Neural cell (in vitro differentiated cells): ENCODE data around the gene NFAM1. TPM values are rescaled to one million over a fixed set of nuclear protein-coding genes. Genes with fewer than 3 reads are reported as not detected.

ENCODE experiments used
- H2AFZ ChIP-seq: fragments of 200-600, 300-800 bp; sonication (generic), shearing (Covaris generic); 2 replicates; pipeline ENCODE4 v1.6.0; 2014; ENCODE audit warnings: low read depth, mild to moderate bottlenecking, antibody characterized with exemption, low read length, moderate library complexity
- H3F3A ChIP-seq: fragments of 200-600 bp; shearing (Covaris generic); 2 replicates; pipeline ENCODE4 v1.6.1; 2016; ENCODE audit warnings: mild to moderate bottlenecking, moderate library complexity, mixed read lengths, antibody characterized with exemption, low read length; ENCODE audit not compliant: insufficient read depth, poor library complexity, severe bottlenecking
- H3K27ac ChIP-seq: fragments of 200-600, 300-800 bp; sonication (generic), shearing (Covaris generic); 2 replicates; pipeline ENCODE4 v1.5.1; 2014; ENCODE audit warnings: mild to moderate bottlenecking, low read length, moderate library complexity
- H3K27me3 ChIP-seq: fragments of 300-800, 200-600 bp; sonication (generic), shearing (Covaris generic); 2 replicates; pipeline ENCODE4 v1.6.0; 2014; ENCODE audit warnings: mild to moderate bottlenecking, low read depth, low read length, moderate library complexity; ENCODE audit not compliant: insufficient read depth
- H3K36me3 ChIP-seq: fragments of 300-800, 200-600 bp; sonication (generic), shearing (Covaris generic); 2 replicates; pipeline ENCODE4 v1.5.1; 2014; ENCODE audit warnings: mild to moderate bottlenecking, antibody characterized with exemption, low read length, moderate library complexity; ENCODE audit not compliant: insufficient read depth
- H3K4me2 ChIP-seq: fragments of 300-800, 200-600 bp; sonication (generic), shearing (Covaris generic); 2 replicates; pipeline ENCODE4 v1.6.0; 2014; ENCODE audit warnings: mild to moderate bottlenecking, low read length
- H3K4me3 ChIP-seq: fragments of 300-800, 200-600 bp; sonication (generic), shearing (Covaris generic); 2 replicates; pipeline ENCODE4 v1.5.1; 2014; ENCODE audit warnings: mild to moderate bottlenecking, low read length, moderate library complexity
- H3K79me2 ChIP-seq: fragments of 200-600 bp; shearing (Covaris generic); replicated peaks from 2 replicates; pipeline ENCODE4 v1.6.0; 2014; ENCODE audit warnings: mild to moderate bottlenecking, low read length, moderate library complexity; ENCODE audit not compliant: insufficient read depth
- H3K9ac ChIP-seq: fragments of 300-800, 200-600 bp; sonication (generic), shearing (Covaris generic); 2 replicates; pipeline ENCODE4 v1.6.1; 2016; ENCODE audit warnings: mild to moderate bottlenecking, low read length, mixed read lengths
- H3K9me2 ChIP-seq: fragments of 200-600 bp; shearing (Covaris generic); 2 replicates; pipeline ENCODE4 v1.6.1; 2016; ENCODE audit warnings: mild to moderate bottlenecking, low read length, mixed read lengths; ENCODE audit not compliant: insufficient read depth
- H3K9me3 ChIP-seq: fragments of 200-600, 300-800 bp; sonication (generic), shearing (Covaris generic); 2 replicates; pipeline ENCODE4 v1.6.1; 2016; ENCODE audit warnings: mild to moderate bottlenecking, mixed run types, low read length, moderate library complexity, mixed read lengths
- H4K20me1 ChIP-seq: fragments of 200-600 bp; shearing (Covaris generic); 2 replicates; pipeline ENCODE4 v1.6.1; 2016; ENCODE audit warnings: mild to moderate bottlenecking, mixed run types; ENCODE audit not compliant: insufficient read depth
- EP300 ChIP-seq: fragments of 450-650 bp; conservative IDR thresholded peaks from 2 replicates; pipeline ENCODE4 v1.6.1; 2014; ENCODE audit warnings: antibody characterized with exemption, mild to moderate bottlenecking, moderate library complexity; ENCODE audit not compliant: poor library complexity, severe bottlenecking
- EZH2 ChIP-seq: fragments of 200-600, 300-800 bp; shearing (Covaris generic), sonication (generic); IDR thresholded peaks from 2 replicates; pipeline ENCODE4 v1.6.1; 2014; ENCODE audit warnings: antibody characterized with exemption, low read length, borderline replicate concordance, mild to moderate bottlenecking; ENCODE audit not compliant: insufficient read depth, poor library complexity, severe bottlenecking
- MXI1 ChIP-seq: fragments of 450-650 bp; conservative IDR thresholded peaks from 2 replicates; pipeline ENCODE4 v1.6.1; 2014; ENCODE audit warnings: antibody characterized with exemption, mild to moderate bottlenecking; ENCODE audit not compliant: poor library complexity, severe bottlenecking
- POLR2AphosphoS5 ChIP-seq: IDR thresholded peaks from 2 replicates; pipeline ENCODE4 v1.6.1; 2012
- RAD21 ChIP-seq: fragments of 450-650 bp; conservative IDR thresholded peaks from 2 replicates; pipeline ENCODE4 v1.6.1; 2014; ENCODE audit warnings: antibody characterized with exemption, mild to moderate bottlenecking, moderate library complexity
- TAF1 ChIP-seq: IDR thresholded peaks from 2 replicates; pipeline ENCODE4 v1.6.1; 2012; ENCODE audit warnings: low read depth
- polyA plus RNA-seq: library from polyadenylated mRNA; depleted of rRNA; stranded (reverse); fragments of >200 nt; gene quantifications from 2 replicates; pipeline ENCODE4 v1.2.3, GENCODE V29; 2014
- TF ChIP-seq, protein P1 (sequence below): IDR thresholded peaks from 2 replicates; pipeline ENCODE4 v1.6.1; 2012; ENCODE audit warnings: borderline replicate concordance
- TF ChIP-seq, protein P2 (sequence below): fragments of 450-650 bp; IDR thresholded peaks from 2 replicates; pipeline ENCODE4 v1.5.1; 2014; ENCODE audit warnings: antibody characterized with exemption, mild to moderate bottlenecking, moderate library complexity; ENCODE audit not compliant: poor library complexity, severe bottlenecking

Gene NFAM1
- polyA plus RNA-seq, 1 donor from 2014 or later, result 0.05 TPM

DNA sequence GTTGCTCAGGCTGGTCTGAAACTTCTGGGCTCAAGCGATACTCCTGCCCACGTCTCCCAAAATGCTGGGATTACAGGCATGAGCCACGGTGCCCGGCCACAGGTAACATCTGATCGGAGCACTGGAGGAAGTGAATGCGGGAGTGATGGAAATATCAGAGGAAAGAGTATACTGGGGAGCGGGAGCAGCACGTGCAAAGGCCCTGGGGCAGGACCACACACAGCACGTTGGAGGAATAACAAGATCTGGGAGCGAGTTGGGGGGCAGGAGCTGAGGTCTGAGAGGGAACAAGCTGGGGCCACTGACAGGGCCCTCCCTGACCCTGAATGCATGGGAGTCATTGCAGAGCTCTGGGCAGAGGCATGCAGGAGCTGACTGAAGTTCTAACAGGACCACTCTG, 70.7 kb downstream of the NFAM1 start:
- Histone ChIP-seq H3K4me2 (no peak overlapping the region), H3K27ac (no peak overlapping the region), H3K4me3 (no peak overlapping the region), H4K20me1 (no peaks in the 10 kb centered on the region), H3K9me2 (no peaks in the 10 kb centered on the region), H3K9ac (no peak overlapping the region), H2AFZ (no peak overlapping the region), H3F3A (no peaks in the 10 kb centered on the region), H3K27me3 (no peaks in the 10 kb centered on the region), H3K79me2 (peaks cover 25% of the 10 kb centered on the region), H3K36me3 (no peaks in the 10 kb centered on the region), H3K9me3 (no peaks in the 10 kb centered on the region)
- no peak for TF ChIP-seq TAF1
- TF ChIP-seq, protein P1, sequence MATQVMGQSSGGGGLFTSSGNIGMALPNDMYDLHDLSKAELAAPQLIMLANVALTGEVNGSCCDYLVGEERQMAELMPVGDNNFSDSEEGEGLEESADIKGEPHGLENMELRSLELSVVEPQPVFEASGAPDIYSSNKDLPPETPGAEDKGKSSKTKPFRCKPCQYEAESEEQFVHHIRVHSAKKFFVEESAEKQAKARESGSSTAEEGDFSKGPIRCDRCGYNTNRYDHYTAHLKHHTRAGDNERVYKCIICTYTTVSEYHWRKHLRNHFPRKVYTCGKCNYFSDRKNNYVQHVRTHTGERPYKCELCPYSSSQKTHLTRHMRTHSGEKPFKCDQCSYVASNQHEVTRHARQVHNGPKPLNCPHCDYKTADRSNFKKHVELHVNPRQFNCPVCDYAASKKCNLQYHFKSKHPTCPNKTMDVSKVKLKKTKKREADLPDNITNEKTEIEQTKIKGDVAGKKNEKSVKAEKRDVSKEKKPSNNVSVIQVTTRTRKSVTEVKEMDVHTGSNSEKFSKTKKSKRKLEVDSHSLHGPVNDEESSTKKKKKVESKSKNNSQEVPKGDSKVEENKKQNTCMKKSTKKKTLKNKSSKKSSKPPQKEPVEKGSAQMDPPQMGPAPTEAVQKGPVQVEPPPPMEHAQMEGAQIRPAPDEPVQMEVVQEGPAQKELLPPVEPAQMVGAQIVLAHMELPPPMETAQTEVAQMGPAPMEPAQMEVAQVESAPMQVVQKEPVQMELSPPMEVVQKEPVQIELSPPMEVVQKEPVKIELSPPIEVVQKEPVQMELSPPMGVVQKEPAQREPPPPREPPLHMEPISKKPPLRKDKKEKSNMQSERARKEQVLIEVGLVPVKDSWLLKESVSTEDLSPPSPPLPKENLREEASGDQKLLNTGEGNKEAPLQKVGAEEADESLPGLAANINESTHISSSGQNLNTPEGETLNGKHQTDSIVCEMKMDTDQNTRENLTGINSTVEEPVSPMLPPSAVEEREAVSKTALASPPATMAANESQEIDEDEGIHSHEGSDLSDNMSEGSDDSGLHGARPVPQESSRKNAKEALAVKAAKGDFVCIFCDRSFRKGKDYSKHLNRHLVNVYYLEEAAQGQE, result no peak
- TF ChIP-seq RAD21, result no peak
- TF ChIP-seq, protein P2, sequence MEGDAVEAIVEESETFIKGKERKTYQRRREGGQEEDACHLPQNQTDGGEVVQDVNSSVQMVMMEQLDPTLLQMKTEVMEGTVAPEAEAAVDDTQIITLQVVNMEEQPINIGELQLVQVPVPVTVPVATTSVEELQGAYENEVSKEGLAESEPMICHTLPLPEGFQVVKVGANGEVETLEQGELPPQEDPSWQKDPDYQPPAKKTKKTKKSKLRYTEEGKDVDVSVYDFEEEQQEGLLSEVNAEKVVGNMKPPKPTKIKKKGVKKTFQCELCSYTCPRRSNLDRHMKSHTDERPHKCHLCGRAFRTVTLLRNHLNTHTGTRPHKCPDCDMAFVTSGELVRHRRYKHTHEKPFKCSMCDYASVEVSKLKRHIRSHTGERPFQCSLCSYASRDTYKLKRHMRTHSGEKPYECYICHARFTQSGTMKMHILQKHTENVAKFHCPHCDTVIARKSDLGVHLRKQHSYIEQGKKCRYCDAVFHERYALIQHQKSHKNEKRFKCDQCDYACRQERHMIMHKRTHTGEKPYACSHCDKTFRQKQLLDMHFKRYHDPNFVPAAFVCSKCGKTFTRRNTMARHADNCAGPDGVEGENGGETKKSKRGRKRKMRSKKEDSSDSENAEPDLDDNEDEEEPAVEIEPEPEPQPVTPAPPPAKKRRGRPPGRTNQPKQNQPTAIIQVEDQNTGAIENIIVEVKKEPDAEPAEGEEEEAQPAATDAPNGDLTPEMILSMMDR, result no peak
- TF ChIP-seq MXI1, result no peak
- TF ChIP-seq EZH2, result no peak
- TF ChIP-seq POLR2AphosphoS5, result no peak
- TF ChIP-seq EP300, result no peak

DNA sequence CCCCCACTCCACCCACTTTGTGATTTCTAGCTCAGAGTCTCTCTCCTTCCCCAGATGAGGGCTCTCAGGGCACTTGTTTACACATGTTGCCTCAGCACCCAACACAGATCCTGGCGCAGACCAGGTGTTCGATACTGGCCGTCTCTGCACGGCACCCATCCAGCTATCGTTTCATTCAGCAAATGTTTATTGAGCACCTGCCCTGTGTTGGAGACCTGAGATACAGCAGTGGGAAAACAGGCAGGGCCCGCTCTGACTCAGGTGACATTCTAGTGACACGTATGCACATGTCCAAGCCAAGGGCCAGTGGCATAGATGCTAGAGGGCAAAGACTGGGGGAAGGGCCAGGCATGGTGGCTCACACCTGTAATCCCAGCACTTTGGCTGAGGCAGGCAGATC, 71.9 kb downstream of the NFAM1 start:
- H3K4me3 ChIP-seq, result no peak overlapping the region
- H3K4me2 ChIP-seq, result no peak overlapping the region
- H3K27ac ChIP-seq, result no peak overlapping the region
- no peaks in the 10 kb centered on the region for H3F3A ChIP-seq
- H2AFZ ChIP-seq, result no peak overlapping the region
- peaks cover 14% of the 10 kb centered on the region for H3K79me2 ChIP-seq
- H4K20me1 ChIP-seq, result no peaks in the 10 kb centered on the region
- no peaks in the 10 kb centered on the region for H3K9me3 ChIP-seq
- H3K27me3 ChIP-seq, result no peaks in the 10 kb centered on the region
- no peaks in the 10 kb centered on the region for H3K9me2 ChIP-seq
- H3K36me3 ChIP-seq, result no peaks in the 10 kb centered on the region
- TF ChIP-seq TAF1 (no peak), MXI1 (no peak), POLR2AphosphoS5 (no peak)
- no peak overlapping the region for H3K9ac ChIP-seq
